Endothelial cell of umbilical vein (primary cell): ENCODE measurements around the gene OR52K1. TPM values are rescaled to one million over a fixed set of nuclear protein-coding genes. Genes with fewer than 3 reads are reported as not detected.

Experiments
- BruUV-seq: library from RNA; stranded (reverse); fragments of 400-500 nt; replicated peaks from 2 replicates; lab custom pipeline; 2021; lab: Mats Ljungman, UMichigan
- CTCF ChIA-PET: fragments of 300-600, 350-600 bp; sonication (Branson Sonifier 250); formaldehyde crosslinking; loops from one replicate; lab custom pipeline; 2021; ENCODE audit warnings: antibody characterized with exemption, inconsistent platforms; lab: Charles Lee
- POLR2A ChIA-PET: fragments of 300-600, 350-600 bp; sonication (Branson Sonifier 250); formaldehyde crosslinking; loops from one replicate; lab custom pipeline; 2021; ENCODE audit warnings: antibody characterized with exemption, inconsistent platforms; lab: Charles Lee
- DNase-seq: peaks from one replicate; pipeline ENCODE4 v3.0.0-alpha.2; 2011; ENCODE audit warnings: low read depth, low spot score
- FAIRE-seq: peaks from 2 replicates; lab custom pipeline; 2011; peaks lifted over from hg19 to GRCh38; lab: Jason Lieb, UNC
- H2AFZ ChIP-seq: 2 replicates; pipeline ENCODE4 v1.6.0; 2012; ENCODE audit warnings: low read depth, low read length, control low read depth, inconsistent platforms
- H3K27ac ChIP-seq: 2 replicates; pipeline ENCODE4 v1.5.1; 2011; ENCODE audit warnings: low read depth, mild to moderate bottlenecking, control low read depth, low read length, moderate library complexity; ENCODE audit not compliant: insufficient read depth
- H3K27me3 ChIP-seq, 2 experiments: 2 replicates each; pipeline versions ENCODE4 v1.6.0 to v1.6.1; 2011; ENCODE audit warnings: low read length in 2 of 2, mixed read lengths in 1 of 2; ENCODE audit not compliant: control insufficient read depth in 2 of 2, insufficient read depth in 2 of 2
- H3K36me3 ChIP-seq, 2 experiments: 2 replicates in 1 of 2; 3 replicates in 1 of 2; pipeline ENCODE4 v1.5.1; 2011; ENCODE audit warnings: low read length in 2 of 2, mild to moderate bottlenecking in 1 of 2, moderate library complexity in 1 of 2; ENCODE audit not compliant: control insufficient read depth in 2 of 2, insufficient read depth in 2 of 2; ENCODE audit errors: extremely low read depth in 1 of 2
- H3K4me1 ChIP-seq: 3 replicates; pipeline ENCODE4 v1.5.1; 2011; ENCODE audit warnings: mild to moderate bottlenecking, low read length; ENCODE audit not compliant: control insufficient read depth, insufficient read depth; ENCODE audit errors: extremely low read depth
- H3K4me2 ChIP-seq: 2 replicates; pipeline ENCODE4 v1.6.1; 2011; ENCODE audit warnings: low read length, control low read depth, mixed read lengths; ENCODE audit not compliant: insufficient read depth
- H3K4me3 ChIP-seq, 3 experiments: fragments of 200-600 bp in 1 of 3; sonication (generic), shearing (Covaris generic) in 1 of 3; replicated peaks in 1 of 3; 2 replicates each; pipeline ENCODE4 v1.5.1; 2011 to 2016; ENCODE audit warnings: control low read depth in 3 of 3, low read length in 3 of 3, mild to moderate bottlenecking in 2 of 3, inconsistent platforms in 1 of 3, low read depth in 1 of 3, moderate library complexity in 1 of 3; ENCODE audit not compliant: insufficient read depth in 1 of 3
- H3K79me2 ChIP-seq: 2 replicates; pipeline ENCODE4 v1.6.0; 2012; ENCODE audit warnings: low read length, inconsistent platforms; ENCODE audit not compliant: control insufficient read depth, insufficient read depth
- H3K9ac ChIP-seq: replicated peaks from 2 replicates; pipeline ENCODE3; 2011; ENCODE audit warnings: low read length, control low read depth; ENCODE audit not compliant: insufficient read depth; ENCODE audit errors: extremely low read depth
- H3K9me1 ChIP-seq: replicated peaks from 3 replicates; pipeline ENCODE4 v1.6.0; 2011; ENCODE audit warnings: mild to moderate bottlenecking, low read length; ENCODE audit not compliant: control insufficient read depth, insufficient read depth; ENCODE audit errors: extremely low read depth
- H3K9me3 ChIP-seq: replicated peaks from 2 replicates; pipeline ENCODE4 v1.5.1; 2012; ENCODE audit warnings: low read length, inconsistent platforms; ENCODE audit not compliant: control insufficient read depth, insufficient read depth
- H4K20me1 ChIP-seq: replicated peaks from 2 replicates; pipeline ENCODE3; 2011; ENCODE audit warnings: mild to moderate bottlenecking, low read length; ENCODE audit not compliant: control insufficient read depth, insufficient read depth; ENCODE audit errors: extremely low read depth
- CTCF ChIP-seq, 2 donors: IDR thresholded peaks; 1 replicate in 1 of 2; 2 replicates in 1 of 2; pipeline ENCODE4 v1.5.1; 2011; ENCODE audit warnings: low read length in 2 of 2, mild to moderate bottlenecking in 2 of 2, moderate library complexity in 2 of 2, control low read depth in 1 of 2, inconsistent platforms in 1 of 2, low read depth in 1 of 2; ENCODE audit not compliant: insufficient read depth in 1 of 2; ENCODE audit errors: extremely low read depth in 1 of 2
- EZH2 ChIP-seq: IDR thresholded peaks from 2 replicates; pipeline ENCODE4 v1.6.1; 2012; ENCODE audit warnings: borderline replicate concordance, low read depth, mild to moderate bottlenecking, moderate library complexity, low read length, inconsistent platforms; ENCODE audit not compliant: severe bottlenecking
- FOS ChIP-seq: IDR thresholded peaks from 2 replicates; pipeline ENCODE4 v1.6.1; 2011; ENCODE audit warnings: mild to moderate bottlenecking, low read length, moderate library complexity, borderline replicate concordance; ENCODE audit not compliant: insufficient read depth
- GATA2 ChIP-seq: IDR thresholded peaks from 2 replicates; pipeline ENCODE4 v1.7.0; 2011; ENCODE audit warnings: low read depth, mild to moderate bottlenecking, moderate library complexity, mixed read lengths, low read length; ENCODE audit not compliant: insufficient read length, insufficient read depth
- JUN ChIP-seq: IDR thresholded peaks from 2 replicates; pipeline ENCODE4 v1.6.1; 2011; ENCODE audit warnings: borderline replicate concordance, low read depth; ENCODE audit not compliant: insufficient read length, insufficient read depth
- MAX ChIP-seq: IDR thresholded peaks from 2 replicates; pipeline ENCODE4 v1.6.1; 2011; ENCODE audit not compliant: insufficient read depth, insufficient read length
- MYC ChIP-seq: IDR thresholded peaks from one replicate; pipeline ENCODE4 v1.6.1; 2011; ENCODE audit warnings: mild to moderate bottlenecking, low read depth, low read length
- POLR2A ChIP-seq: IDR thresholded peaks from 2 replicates; pipeline ENCODE4 v1.6.1; 2012; ENCODE audit warnings: low read depth, mild to moderate bottlenecking, control low read depth, low read length
- POLR2AphosphoS5 ChIP-seq: IDR thresholded peaks from 2 replicates; pipeline ENCODE4 v1.6.1; 2012; ENCODE audit warnings: low read depth, mild to moderate bottlenecking, control low read depth, low read length, moderate library complexity; ENCODE audit not compliant: insufficient read depth
- dilution Hi-C: fragments of 300-500 bp; cut with MboI; formaldehyde crosslinking; loops from one replicate; pipeline ENCODE4 v1.15.0; 2019; ENCODE audit warnings: low sequenced_read_pairs; ENCODE audit not compliant: extremely low pct_ligation_motif_present
- intact Hi-C: fragments of 100-400 bp; cut with micrococcal nuclease; formaldehyde crosslinking; loops from one replicate; pipeline ENCODE4 v1.10.0; 2022
- polyA plus RNA-seq, 4 experiments: library from polyadenylated mRNA; depleted of rRNA in 3 of 4; stranded (reverse) in 3 of 4; unstranded in 1 of 4; fragments of >200 nt; gene quantifications; 2 replicates each; pipeline versions ENCODE4 v1.2.1 to v1.2.3, GENCODE V29; 2011 to 2012; ENCODE audit warnings: missing spikeins in 1 of 4
- total RNA-seq: library from RNA; stranded (reverse); gene quantifications from 2 replicates; pipeline ENCODE4 v1.2.3, GENCODE V29; 2021

The OR52K1 gene
- total and polyA plus RNA-seq, 2 donors (not counting 3 experiments of a cell fraction or from before 2014, with no cell fraction given), result not detected

- ChIA-PET POLR2A (no interaction called here), CTCF (interaction anchor here (0.9 to 1.0 kb wide), 2 partner anchors 29 to 335 kb away, joined by 3 read pairs; no protein-coding TSS in a partner anchor)
- no peak for TF ChIP-seq EZH2
- no peak for TF ChIP-seq JUN
- TF ChIP-seq GATA2, result no peak
- TF ChIP-seq CTCF (IDR thresholded peaks at IDR 0.05; ENCODE audit: extremely low read depth in 1 of 2, insufficient read depth in 1 of 2, low read depth in 1 of 2, low read length in 2 of 2), result no peak
- TF ChIP-seq FOS, result no peak
- TF ChIP-seq POLR2AphosphoS5, result no peak
- TF ChIP-seq MAX, result no peak
- no peak for TF ChIP-seq MYC
- TF ChIP-seq POLR2A, result no peak
- intact Hi-C loops (no loop called here), dilution Hi-C loops (no loop called here)
- Histone ChIP-seq H3K36me3 (no peaks in the 10 kb centered on the region), H3K4me1 (no peaks in the 10 kb centered on the region), H3K9me1 (no peaks in the 10 kb centered on the region), H2AFZ (no peak overlapping the region), H3K79me2 (no peaks in the 10 kb centered on the region), H3K9ac (no peak overlapping the region), H3K4me2 (no peak overlapping the region), H3K9me3 (no peaks in the 10 kb centered on the region), H3K4me3 (no peak overlapping the region), H3K27me3 (no peaks in the 10 kb centered on the region), H3K27ac (no peak overlapping the region), H4K20me1 (no peaks in the 10 kb centered on the region)
- no peak for DNase-seq
- BruUV-seq, result no TSS peak
- no peak for FAIRE-seq
Observed at GRCh38 chr11:4522752-4523151, 40.3 kb downstream of the OR52K1 start.
